ENCODE measurements around the gene STMN3.

DNA sequence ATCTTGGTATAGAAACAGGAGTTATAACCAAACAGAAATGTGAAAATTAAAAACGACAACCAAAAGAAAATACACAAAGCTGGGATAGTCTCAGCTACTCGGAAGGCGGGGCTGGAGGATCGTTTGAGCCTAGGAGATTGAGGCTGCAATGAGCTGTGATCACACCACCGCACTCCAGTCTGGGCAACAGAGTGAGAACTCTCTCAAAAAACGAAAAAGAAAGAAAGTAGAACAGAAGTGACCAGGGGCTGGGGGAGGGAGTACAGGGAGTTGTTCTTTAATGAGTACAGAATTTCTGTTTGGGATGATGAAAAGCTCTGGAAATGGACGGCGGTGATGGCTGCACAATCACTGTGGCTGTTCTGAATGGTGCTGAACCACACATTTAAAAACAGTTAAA lies 32.2 kb downstream of the STMN3 start:
- TF ChIP-seq, protein P1, sequence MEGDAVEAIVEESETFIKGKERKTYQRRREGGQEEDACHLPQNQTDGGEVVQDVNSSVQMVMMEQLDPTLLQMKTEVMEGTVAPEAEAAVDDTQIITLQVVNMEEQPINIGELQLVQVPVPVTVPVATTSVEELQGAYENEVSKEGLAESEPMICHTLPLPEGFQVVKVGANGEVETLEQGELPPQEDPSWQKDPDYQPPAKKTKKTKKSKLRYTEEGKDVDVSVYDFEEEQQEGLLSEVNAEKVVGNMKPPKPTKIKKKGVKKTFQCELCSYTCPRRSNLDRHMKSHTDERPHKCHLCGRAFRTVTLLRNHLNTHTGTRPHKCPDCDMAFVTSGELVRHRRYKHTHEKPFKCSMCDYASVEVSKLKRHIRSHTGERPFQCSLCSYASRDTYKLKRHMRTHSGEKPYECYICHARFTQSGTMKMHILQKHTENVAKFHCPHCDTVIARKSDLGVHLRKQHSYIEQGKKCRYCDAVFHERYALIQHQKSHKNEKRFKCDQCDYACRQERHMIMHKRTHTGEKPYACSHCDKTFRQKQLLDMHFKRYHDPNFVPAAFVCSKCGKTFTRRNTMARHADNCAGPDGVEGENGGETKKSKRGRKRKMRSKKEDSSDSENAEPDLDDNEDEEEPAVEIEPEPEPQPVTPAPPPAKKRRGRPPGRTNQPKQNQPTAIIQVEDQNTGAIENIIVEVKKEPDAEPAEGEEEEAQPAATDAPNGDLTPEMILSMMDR (IDR thresholded peaks at IDR 0.05; ENCODE audit: insufficient read depth, low read length, poor library complexity, severe bottlenecking) = no peak
- no peak for TF ChIP-seq EZH2phosphoT487 (conservative IDR thresholded peaks at IDR 0.05; ENCODE audit: low read length)
